GM18870 (cell line): ENCODE data around the gene PPM1K.
A peak's percentile ranks its signal among the peaks of the same experiment; 100 is the strongest.

Experiments used
- ATAC-seq: cut with Tn5 transposase; IDR thresholded peaks from one replicate; pipeline ENCODE4 v1.9.1; 2021; ENCODE audit warnings: moderate library complexity; ENCODE audit not compliant: unreplicated experiment

The PPM1K gene

DNA sequence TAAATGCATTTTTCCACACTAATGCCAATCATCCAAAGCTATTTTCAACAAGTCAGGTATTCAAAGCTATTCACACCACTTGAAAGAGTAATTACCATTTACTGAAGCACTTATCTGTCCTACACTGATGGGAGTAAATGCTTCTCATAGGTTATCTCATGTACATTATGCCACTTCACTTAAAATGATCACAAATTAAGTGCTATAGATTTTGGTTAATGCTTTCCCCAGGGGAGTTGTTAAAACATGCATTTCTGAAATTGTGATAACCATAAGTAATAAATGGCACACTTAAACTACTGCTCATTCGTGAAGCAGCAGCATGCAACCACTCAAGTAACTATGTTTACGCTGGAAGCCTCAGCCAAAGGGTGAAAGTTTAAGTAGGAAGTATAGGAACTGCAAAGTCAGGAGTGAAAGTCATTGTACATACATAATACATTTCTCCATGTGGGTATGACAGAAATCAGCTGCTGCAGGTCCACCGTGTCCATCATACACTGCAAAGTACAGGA, 6.6 kb downstream of the PPM1K start:
- no peak for ATAC-seq

GRCh38 chr4:88276952-88277710, 7.2 kb downstream of the PPM1K start:
- no peak for ATAC-seq

DNA sequence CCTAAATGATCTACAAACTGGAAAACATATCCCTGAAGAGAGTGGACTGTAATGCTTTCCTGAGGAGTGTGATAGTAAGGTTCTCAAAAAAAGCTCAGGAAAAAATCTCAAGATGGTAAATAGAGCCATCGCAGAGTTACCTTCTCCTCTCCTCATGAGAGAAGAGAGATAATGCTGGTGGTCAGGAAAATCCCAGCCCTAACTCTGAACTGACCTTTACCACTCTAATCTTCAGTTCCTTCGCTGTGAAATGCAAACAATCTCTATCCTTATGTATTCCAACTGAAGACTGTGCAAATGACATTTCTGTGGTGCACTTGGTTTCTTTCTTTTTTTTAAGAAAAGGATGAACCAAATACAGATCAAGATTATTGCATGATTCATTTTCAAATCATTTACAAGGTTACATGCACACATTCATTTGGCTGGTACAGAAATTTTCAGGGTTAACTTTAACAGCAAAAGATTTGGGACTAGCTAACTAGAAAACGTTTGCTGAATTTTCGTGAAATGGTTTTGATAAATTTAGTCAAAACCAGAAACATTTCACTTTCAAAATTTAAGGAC, 8.3 kb downstream of the PPM1K start:
- no peak for ATAC-seq

DNA sequence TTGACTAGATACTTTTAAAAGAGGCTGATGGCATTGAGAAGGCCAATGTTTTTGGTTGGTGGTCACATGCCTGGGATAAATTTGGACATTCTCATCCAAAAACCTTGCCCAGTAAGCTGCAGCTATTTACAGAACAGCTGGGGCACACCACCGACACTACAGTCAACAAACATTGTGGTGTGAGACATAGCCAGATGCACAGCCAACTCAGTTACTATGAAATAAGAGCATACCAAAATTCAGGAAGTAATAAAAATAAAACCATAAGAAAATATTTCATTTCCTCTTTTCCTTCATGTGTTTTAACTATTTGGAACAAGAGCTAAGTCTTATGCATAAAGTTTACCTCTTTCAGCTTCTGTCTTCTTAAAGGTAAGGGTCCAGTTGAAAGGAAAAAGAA, 8.8 kb downstream of the PPM1K start:
- no peak for ATAC-seq

- ATAC-seq: no peak
These were observed 15.4 kb downstream of the PPM1K start for GRCh38 chr4:88268913-88269312.

DNA sequence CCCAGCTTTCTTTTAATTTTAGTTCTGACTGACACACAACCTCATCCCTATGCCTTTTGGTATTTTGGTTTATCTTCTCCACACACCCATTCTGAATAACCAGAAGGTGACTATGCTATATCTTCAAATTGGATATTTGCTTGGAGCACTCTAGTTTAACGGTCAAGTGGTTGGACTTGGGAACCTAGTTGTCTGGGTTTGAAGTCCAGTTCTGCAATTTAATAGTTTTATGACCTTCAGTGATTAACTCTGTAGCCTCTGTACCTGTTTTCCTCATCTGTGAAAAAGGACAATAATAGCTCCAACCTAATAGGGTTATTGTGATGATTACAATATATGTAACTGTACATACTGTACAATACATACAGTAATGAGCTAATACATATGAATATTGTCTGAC, 20.0 kb downstream of the PPM1K start:
- no peak for ATAC-seq

GRCh38 chr4:88257726-88258125, 26.6 kb downstream of the PPM1K start:
- ATAC-seq: no peak

DNA sequence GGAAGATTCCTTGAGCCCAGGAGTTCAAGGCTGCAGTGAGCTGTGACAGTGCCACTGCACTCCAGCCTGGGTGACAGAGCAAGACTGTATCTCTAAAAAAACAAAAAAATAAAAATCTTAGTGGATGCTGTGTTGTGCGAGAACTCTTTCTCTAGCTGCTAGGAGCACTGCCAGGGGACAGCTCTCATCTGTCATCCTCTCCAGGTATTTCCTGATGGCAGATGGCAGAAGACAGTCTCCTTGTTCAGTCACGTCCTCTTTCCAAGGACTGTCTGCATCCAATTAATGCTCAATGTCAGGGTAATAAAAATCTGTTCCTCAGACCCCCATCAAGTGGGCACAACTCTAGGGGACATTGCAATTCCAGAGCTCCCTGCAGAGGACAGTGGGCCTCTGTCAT, 29.2 kb downstream of the PPM1K start:
- ATAC-seq: no peak

DNA sequence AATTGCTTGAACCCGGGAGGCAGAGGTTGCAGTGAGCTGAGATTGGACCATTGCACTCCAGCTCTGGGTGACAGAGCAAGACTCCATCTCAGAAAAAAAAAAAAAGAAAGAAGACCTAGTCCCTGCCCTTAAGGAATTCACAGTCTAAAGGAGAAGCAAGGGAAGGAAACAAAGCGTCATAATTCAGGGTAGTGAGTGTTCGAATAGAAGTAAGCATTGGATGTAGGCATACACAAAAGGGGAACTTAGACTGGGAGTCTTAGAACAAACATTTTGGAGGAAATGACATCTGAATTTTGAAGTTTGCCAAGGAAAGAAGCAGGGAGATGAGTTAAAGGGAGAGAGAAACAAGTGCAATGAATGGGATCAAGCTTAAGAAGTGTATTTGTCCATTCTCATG, 32.4 kb downstream of the PPM1K start:
- ATAC-seq: no peak

- ATAC-seq: no peak
These were observed 37.2 kb downstream of the PPM1K start for GRCh38 chr4:88247148-88247547.

DNA sequence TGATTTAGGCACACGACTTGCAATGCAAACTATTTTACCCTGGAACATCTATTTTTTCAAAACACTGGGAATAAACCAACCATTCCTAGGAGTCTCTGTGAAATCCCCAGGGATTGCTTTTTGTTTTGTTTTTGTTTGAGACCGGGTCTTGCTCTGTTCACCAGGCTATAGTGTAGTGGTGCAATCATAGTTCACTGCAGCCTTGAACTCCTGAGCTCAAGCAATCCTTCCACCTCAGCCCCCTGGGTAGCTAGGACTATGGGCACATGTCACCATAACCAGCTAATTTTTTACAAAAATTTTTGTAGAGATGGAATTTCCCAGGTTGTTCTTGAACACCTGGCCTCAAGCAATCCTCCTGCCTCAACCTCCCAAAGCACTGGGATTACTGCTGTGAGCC, 37.8 kb downstream of the PPM1K start:
- ATAC-seq: no peak

DNA sequence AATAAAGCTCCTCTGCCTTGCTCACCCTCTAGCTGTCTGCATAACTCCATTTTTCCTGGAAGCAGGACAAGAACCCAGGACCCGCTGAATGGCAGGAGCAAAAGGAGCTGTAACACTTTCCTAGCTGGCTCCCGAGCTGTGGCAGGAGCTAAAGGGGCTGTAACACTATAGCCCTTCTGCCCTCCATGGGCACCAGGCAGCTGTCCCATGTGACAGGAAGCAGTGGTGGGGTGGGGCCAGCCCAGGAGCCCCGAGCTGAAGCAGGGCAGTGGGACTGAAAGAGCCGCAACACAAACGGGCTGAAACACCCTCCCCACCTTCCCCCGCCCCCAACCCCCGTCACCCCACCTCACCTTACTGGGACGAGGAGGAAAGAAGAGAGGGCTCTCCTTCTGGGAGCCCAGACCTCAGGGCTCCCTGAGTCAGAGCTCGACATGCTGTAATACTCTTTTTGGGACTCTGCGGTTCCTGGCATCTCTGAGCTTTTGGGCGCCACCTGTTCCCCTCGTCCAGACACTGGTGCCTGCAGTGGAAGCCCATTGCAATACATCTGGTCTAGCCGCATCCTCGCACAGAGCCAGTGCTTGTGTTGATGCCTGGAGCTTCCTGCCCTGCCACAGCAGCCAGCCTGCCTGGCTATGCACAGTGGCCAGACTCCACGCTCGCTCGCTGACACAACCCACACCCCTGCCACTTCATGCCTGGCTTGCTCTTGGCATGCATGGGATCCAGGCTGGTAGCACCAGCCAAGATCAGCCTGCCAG, 39.4 kb downstream of the PPM1K start:
- peak; percentile 54 for ATAC-seq

GRCh38 chr4:88244056-88244455, 40.3 kb downstream of the PPM1K start:
- ATAC-seq: no peak

DNA sequence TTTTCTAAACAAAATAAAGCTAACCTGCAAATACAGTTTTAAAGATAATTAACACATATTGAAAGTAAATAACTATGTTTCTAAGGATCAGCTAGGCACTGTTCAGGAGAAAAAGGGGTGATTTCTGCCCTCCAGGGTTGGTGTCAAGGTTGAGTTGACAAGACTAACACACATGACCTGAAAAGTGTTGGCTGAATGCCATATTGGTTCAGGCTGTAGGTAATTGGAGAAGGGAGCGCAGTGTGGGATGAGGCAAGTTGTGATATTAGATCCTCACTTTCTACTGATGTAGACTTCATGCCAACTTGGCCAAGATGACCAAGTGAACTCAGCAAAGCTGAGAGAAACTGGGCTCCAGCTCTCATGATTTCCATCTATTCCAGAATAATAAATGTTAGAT, 42.2 kb downstream of the PPM1K start:
- no peak for ATAC-seq

DNA sequence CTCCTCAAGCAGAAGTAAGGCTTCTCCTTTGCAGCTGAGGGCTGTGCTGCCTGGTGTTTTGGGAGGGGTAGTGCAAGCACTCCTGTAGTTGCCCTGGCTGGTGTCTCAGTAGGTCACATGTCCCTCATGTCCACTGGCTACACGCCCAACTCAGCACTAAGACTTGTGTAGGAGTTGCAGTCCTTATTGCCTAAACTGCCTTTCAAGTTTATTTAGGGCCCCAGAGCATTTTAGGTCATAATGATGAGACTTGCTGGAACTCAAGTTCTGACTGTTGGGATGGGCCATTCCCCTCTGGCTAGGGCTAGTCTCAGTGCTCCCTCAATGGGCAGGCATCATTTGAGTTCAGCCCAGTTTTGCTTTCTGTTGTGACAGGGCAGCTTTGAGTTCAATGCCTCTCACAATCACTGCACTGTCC, 44.1 kb downstream of the PPM1K start:
- ATAC-seq: no peak

DNA sequence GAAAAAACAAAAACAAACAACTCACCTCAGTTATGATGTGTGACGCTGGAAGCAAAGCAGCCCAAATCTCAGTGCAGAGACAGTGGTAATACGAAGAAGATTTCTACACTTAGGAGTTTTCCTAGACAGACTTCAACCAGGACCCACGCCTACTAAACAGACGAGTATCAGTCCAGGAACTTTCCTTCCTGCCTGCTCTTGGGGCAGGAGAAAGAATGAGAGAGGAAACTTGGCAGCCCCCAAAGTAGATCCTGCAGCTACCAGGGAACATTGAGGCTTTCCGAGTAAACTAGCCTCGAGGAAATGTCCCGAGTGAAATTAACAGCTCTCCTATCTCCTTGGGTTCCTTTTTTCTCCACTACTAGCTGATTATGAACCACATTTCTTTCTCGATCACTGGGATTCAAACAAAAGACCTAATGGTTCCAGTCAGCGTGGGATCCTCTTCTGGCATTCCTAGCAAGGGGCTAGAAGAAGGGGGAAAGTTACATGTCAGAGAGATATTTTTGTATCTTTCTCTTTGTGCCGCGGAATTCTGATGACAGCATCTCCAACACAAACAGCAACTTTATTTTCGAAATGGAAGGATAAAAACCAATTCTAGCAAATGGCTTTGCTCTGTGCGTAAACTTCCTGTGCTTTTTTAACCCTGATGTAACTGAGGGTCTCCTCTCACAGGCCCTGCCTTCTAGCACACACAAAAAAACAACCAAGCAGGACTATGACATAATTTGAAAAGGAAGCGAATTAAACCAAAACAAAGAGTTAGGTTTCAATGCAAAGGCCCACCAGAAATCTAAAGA, 53.2 kb downstream of the PPM1K start:
- no peak for ATAC-seq

DNA sequence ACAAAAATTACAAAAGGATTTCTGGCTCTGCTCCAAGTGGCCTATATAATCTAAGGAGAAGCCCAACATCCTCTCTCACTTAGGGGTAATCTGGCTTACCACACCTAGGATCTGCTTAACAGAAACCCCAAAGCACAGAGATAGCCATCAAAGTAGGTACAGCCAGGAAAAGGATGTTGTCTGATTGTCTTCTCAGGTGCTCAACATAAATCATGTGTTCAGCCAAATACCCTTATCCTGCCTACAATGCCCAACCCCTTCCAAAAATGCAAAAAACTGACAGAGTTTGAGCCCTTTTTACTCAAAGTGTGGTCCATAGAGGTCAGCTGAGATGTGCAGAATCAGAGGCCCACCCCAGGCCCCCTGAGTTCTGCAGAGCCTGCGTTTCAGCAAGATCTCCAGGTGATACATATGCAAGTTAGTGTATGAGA, 53.9 kb downstream of the PPM1K start:
- ATAC-seq: no peak

GRCh38 chr4:88227734-88228133, 56.6 kb downstream of the PPM1K start:
- ATAC-seq: no peak

- no peak for ATAC-seq
These were observed 58.2 kb downstream of the PPM1K start for GRCh38 chr4:88226143-88226542.

DNA sequence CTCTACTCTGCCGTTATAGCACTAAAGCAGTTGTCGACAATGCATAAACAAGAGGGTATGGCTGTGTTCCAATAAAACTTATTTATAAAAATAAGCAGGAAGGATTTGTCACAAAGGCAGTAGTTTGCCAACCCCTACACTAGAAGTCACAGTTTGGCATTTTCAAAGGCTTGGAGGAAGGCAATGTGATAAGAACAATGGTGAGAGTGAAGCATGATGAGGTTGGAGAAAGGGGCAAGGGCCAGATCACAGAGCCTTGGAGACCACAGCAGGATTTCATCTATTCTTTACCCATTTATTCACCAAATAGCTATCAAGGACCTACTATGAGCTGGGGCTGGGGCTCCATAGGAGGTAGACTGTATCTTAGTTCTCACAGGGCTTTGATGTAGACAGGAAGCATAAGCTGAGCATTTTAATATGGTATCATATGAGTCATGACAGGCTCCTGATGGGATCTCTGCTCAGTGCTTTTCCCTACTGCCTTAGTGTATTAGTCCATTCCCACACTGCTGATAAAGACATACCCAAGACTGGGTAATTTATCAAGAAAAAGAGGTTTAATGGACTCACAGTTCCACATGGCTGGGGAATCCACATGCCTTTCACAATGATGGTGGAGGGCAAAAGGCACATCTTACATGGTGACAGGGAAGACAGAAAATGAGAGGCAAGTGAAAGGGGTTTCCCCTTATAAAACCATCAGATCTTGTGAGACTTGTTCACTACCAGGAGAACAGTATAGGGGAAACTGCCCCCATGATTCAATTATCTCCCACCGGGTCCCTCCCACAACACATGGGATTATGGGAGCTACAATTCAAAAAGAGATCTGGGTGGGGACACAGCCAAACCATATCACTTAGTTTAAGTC, 58.9 kb downstream of the PPM1K start:
- no peak for ATAC-seq
